Type B pancreatic cell (in vitro differentiated cells): ENCODE measurements around the gene USF1. TPM values are rescaled to one million over a fixed set of nuclear protein-coding genes. Genes with fewer than 3 reads are reported as not detected.

ENCODE experiments used
- DNase-seq: peaks from one replicate; pipeline ENCODE4 v3.0.0; 2021; ENCODE audit warnings: mixed read lengths; ENCODE audit not compliant: unreplicated experiment; ENCODE audit errors: extremely low spot score
- H3K27ac Mint-ChIP-seq: 2 replicates; pipeline ENCODE4 v1.8.0; 2021; ENCODE audit warnings: mild to moderate bottlenecking, mixed read lengths
- H3K27me3 Mint-ChIP-seq: 2 replicates; pipeline ENCODE4 v1.8.0; 2021; ENCODE audit warnings: mixed read lengths
- H3K36me3 Mint-ChIP-seq: 2 replicates; pipeline ENCODE4 v1.8.0; 2021; ENCODE audit warnings: mixed read lengths
- H3K4me1 Mint-ChIP-seq: one replicate; pipeline ENCODE4 v1.8.0; 2021; ENCODE audit warnings: mixed read lengths; ENCODE audit not compliant: unreplicated experiment
- H3K4me3 Mint-ChIP-seq: 2 replicates; pipeline ENCODE4 v1.8.0; 2021; ENCODE audit warnings: mild to moderate bottlenecking, mixed read lengths
- H3K9me3 Mint-ChIP-seq: 2 replicates; pipeline ENCODE4 v1.8.0; 2021; ENCODE audit warnings: mixed read lengths
- total RNA-seq: library from RNA; stranded (reverse); gene quantifications from 2 replicates; pipeline ENCODE4 v1.2.1, GENCODE V29; 2021; ENCODE audit warnings: low replicate concordance
- TF ChIP-seq, protein P1 (sequence below): fragments of 200-600 bp; sonication (generic); conservative IDR thresholded peaks from 2 replicates; pipeline ENCODE4 v1.5.0; 2021; ENCODE audit warnings: antibody characterized with exemption, mild to moderate bottlenecking

The USF1 gene
- total RNA-seq, 1 donor from 2014 or later = 79.1 TPM

DNA sequence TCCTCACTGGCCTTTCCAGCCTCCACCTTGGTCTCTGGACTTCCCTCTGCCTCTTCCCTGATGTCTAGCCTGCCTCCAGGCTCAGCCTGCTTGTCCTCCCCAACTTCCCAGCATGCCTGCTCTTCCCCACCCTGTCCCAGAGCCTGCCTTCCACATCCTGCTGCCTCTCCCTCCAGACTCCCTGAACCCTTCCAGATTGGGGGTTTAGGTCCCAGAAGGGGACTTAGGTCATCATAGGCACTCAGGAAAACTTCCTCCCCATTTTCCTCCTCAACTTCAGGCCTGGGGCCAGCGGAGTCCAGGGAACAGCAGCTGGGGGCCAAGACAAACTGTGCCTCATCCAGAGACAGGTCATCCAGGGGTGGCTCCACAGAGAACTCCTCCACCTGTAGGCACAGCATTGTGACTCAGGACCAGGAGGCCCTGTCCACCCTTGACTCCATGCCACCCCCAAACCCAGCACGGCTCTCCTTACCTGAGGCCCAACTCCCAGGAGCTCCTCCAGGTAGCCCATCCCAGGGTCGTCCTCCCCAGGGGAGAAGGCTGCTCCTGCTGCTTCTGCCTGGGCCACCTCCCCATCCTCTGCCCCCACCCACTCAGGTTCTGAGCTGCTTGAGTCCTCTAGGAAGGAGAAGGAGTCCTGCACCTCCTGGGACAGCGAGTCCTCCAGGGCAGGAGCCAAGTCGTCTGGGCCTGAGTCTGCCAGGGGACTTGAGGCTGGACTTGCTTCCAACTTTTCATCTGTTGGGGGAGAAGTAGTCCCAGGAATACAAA lies 3.4 kb upstream of the USF1 start:
- peak overlapping the region; percentile 63 for H3K4me3 Mint-ChIP-seq
- DNase-seq = no peak
- H3K4me1 Mint-ChIP-seq = peaks cover 7% of the 10 kb centered on the region
- H3K9me3 Mint-ChIP-seq = peaks cover 9% of the 10 kb centered on the region
- H3K27me3 Mint-ChIP-seq = no peaks in the 10 kb centered on the region
- TF ChIP-seq, protein P1, sequence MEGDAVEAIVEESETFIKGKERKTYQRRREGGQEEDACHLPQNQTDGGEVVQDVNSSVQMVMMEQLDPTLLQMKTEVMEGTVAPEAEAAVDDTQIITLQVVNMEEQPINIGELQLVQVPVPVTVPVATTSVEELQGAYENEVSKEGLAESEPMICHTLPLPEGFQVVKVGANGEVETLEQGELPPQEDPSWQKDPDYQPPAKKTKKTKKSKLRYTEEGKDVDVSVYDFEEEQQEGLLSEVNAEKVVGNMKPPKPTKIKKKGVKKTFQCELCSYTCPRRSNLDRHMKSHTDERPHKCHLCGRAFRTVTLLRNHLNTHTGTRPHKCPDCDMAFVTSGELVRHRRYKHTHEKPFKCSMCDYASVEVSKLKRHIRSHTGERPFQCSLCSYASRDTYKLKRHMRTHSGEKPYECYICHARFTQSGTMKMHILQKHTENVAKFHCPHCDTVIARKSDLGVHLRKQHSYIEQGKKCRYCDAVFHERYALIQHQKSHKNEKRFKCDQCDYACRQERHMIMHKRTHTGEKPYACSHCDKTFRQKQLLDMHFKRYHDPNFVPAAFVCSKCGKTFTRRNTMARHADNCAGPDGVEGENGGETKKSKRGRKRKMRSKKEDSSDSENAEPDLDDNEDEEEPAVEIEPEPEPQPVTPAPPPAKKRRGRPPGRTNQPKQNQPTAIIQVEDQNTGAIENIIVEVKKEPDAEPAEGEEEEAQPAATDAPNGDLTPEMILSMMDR = no peak
- peaks cover 16% of the 10 kb centered on the region for H3K36me3 Mint-ChIP-seq
- peak overlapping the region; percentile 61 for H3K27ac Mint-ChIP-seq

DNA sequence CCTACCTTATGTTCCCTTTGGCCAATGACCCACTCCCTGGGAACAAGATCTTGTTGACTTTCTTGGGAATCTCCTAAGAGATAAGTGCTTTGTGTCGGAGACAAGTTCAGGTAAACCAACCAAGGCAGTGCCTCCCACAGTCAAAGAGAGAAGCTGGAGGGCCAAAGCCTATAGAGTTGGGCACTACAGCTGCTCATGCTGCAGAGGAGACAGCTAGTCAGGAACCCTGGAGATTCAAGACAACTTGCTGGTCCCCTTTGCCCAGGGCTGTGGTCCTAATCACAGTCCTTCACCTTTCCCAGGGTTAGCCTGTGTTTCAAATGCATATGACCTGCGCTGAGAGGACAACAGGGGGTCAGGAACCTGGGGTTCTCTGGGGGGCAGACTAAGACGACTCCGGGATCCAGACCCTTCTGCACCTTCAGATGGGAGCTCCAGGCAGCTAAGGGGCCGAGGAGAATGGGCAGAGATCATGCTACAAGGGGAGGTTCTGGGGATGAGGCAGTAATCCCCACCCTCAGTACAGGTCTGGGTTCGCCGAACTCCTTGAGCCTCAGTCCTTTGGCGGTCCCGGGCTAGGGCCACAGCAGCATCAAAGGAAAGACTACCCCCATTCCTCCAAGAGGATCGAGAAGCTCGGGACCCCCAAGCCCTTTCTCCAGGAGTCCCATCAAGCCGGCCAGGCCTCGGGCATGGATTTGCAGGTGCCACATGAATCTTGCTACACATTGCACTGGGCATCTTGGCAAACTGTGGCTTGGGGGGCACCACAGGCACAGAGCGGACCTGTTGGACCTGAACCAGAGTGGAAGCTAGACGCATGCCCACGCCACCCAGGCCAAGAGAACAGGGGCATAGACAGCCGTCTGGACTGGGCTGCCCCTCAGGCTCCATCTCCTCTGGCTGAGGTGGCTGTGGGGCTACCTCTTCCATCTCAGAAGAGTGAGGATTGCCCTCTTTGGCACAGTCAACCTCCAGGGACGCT lies 2.0 kb upstream of the USF1 start:
- Mint-ChIP-seq H3K9me3 (peaks cover 9% of the 10 kb centered on the region), H3K36me3 (peaks cover 18% of the 10 kb centered on the region), H3K4me1 (peaks cover 8% of the 10 kb centered on the region), H3K4me3 (peak overlapping the region; percentile 67), H3K27ac (peak overlapping the region; percentile 63), H3K27me3 (no peaks in the 10 kb centered on the region)
- DNase-seq = no peak
- TF ChIP-seq, protein P1 = no peak

DNA sequence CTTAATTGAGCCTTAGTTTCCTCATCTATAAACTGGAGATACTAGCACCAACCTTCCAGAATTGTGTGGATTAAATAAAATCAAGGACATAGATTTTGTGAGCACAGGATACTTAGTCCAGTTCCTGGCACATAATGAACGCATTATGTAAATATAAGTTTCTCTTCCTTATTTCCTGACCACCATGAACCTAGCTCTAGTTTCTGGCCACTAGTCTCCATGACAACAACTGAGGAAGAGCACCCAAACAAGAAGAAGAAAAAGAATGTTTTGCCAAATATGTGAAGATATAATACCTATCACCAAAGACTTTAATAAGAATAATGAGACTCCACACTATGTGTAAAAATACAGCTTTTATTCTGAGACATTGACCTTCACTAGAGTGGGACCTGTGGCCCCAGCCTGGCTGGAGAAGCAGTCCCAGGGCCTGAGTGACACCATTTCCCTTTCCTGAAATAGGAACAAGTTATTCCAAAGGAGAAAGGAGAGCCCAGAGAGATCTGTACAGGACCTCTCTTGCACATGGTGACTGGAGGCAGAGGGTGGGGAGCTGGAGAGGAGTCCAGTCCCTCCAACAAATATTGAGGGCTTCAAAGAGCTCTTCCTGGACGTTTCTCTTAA lies 940 bp upstream of the USF1 start:
- Mint-ChIP-seq H3K4me3 (peak overlapping the region; percentile 96), H3K36me3 (peaks cover 27% of the 10 kb centered on the region), H3K27me3 (no peaks in the 10 kb centered on the region), H3K27ac (peak overlapping the region; percentile 97), H3K4me1 (peaks cover 8% of the 10 kb centered on the region), H3K9me3 (peaks cover 9% of the 10 kb centered on the region)
- TF ChIP-seq, protein P1 = no peak
- DNase-seq = no peak

DNA sequence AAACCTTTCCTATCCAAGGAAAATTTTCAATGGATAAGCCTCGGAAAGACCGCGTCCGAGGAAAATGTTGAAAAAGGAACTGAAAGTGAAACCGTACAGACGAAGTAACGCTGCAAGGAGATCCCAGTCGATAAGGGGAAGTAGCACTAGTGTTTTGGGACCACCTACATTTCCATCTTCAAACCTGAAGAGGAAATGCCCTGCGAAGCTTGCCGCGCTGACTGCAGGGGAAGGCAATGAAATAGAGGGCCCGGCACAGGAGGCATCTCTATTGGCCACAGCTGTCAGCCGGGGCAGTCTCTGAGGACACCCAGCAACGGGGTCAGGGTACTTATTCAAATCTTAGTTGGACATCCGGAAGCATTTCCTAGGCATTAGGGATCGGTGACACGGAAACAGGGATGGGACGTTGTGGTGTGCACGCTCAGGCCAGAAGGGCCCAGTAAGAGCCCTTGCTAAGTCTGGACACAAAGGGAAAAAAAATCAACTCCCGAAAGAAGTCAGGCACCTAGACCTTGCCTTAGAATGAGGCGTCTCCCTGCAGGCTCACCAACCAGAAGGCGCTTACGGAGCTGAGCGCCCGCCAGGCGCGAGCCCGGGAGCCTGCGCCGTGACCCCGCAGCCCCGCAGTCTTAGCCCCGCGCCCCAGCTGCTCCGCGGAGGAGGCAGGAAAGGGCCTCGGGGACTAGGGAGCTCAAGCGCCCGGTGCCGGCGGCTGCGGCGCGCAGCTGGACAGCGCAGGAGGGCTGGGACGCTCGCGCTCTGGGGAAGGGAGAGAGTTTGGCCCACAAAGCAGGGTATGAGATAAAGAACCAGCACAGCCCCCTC lies 655 bp downstream of the USF1 start:
- no peak for DNase-seq
- Mint-ChIP-seq H3K27ac (peak overlapping the region; percentile 97), H3K4me3 (peak overlapping the region; percentile 96), H3K36me3 (peaks cover 30% of the 10 kb centered on the region), H3K9me3 (peaks cover 9% of the 10 kb centered on the region), H3K27me3 (no peaks in the 10 kb centered on the region), H3K4me1 (peaks cover 8% of the 10 kb centered on the region)
- TF ChIP-seq, protein P1 = no peak

DNA sequence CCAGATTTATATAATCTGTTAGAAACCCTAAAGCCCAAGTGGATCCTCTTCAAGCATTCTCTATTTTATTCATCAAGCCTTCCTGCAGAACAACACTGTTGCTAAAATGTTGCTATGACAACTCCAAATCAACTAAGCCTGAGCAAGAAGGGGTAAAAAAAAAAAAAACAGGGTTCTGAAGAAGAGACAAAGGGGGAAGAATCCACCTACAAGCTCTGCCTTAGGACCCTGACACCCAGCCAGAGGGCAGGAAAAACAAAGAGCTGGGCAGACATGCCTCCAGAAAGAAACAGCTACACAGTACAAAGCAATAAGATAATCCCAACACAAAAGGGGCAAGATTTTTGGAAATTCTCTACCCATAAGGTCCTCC lies 1.3 kb downstream of the USF1 start:
- no peaks in the 10 kb centered on the region for H3K27me3 Mint-ChIP-seq
- H3K4me3 Mint-ChIP-seq = peak overlapping the region; percentile 96
- peaks cover 35% of the 10 kb centered on the region for H3K36me3 Mint-ChIP-seq
- peaks cover 9% of the 10 kb centered on the region for H3K9me3 Mint-ChIP-seq
- TF ChIP-seq, protein P1 = no peak
- no peak for DNase-seq
- peak overlapping the region; percentile 97 for H3K27ac Mint-ChIP-seq
- H3K4me1 Mint-ChIP-seq = peaks cover 8% of the 10 kb centered on the region
